ENCODE measurements around the gene ABHD1.

Gene ABHD1

GRCh38 chr2:27138111-27138510 lies 14.5 kb downstream of the ABHD1 start:
- no peak for DNase-seq

DNA sequence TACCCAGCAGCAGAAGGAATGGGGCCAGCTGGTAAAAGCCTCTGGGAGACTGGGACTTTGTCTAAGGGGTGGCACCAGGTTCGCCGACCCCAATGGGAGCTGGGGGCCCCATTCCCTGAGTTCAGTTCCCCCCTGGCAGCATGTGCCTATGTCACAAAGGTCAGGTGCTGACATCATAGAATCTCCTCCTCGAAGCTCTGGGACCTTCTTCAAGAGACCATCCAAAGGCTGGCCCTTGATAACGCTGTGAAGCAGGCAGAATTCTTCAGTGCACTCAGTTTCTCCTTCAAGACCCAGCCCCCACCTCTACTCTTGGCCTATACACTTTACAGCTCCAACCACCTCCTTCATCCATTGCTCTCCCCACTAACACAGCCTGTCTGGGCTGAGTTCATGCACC lies 15.7 kb downstream of the ABHD1 start, which contains the start of gene PRR30:
PRR30 (minus strand) TSS at position 101 of the 400 bp plus-strand sequence. CDS start 1,081 bp downstream, outside the sequence.
- no peak for DNase-seq

DNA sequence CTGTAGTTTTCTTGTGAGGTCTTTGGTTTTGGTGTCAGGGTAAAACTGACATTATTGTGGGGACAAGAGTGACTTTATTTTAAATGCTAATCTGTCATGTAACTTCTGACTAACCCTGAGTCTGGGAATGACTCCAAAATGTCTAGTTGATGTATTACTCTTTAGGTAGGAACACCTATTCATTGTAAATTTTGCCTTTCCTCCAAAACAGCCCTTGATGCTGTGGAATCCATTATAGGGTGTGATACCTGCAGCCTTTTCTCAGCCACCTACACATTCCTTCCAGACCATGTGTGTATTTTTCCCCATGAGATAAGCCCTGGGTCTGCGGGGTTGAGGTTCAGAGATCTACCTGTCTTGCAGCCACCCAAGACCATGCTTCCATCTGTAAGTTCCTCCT lies 19.7 kb downstream of the ABHD1 start:
- DNase-seq = no peak

DNA sequence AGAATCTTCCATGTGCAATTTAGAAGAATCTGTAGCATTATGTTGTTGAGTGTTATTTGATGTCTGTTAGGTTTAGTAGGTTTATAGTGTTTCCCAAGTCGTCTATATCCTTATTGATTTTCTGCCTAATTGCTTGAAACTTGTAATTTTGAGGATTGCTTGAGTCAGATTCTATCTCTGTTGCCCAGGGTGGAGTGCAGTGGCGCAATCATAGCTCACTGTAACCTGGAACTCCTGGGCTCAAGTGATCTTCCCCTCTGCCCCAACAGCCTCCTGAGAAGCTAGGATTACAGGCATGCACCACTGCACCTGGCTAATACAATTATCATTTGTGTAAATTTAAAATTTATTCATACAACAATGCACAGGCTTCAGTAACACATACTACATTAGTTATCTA lies 22.1 kb downstream of the ABHD1 start:
- no peak for DNase-seq

- no peak for DNase-seq
Measured at GRCh38 chr2:27147935-27148334, 24.3 kb downstream of the ABHD1 start.

DNA sequence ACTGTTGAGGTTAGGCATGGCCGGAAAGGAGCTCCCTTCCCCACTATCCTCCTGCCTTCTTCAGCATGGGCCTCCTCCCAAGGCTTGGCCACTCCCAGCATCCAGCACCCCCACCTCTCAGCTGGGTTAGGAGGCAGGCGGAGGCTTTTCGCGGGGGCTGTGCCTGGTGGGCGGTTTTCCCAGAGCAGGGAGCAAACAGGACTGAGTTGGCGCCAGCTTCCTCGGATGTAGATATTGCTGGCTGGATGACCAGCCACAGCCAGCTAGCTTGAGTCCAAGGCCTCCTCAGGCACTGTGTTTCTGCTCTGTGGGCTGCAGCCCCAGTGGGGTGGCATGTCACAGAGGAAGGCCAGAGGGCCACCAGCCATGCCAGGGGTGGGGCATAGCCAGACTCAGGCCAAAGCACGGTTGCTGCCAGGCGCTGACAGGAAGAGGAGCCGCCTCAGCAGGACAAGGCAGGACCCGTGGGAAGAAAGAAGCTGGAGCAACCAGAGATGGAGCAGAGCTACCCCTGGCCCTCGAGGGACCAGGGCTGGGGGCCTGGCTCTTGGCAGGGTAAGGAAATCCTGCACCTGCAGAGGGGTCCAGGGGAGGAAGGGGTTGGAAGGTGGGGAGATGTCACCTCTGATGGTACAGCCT lies 25.3 kb downstream of the ABHD1 start, which contains the start of gene TCF23:
TCF23 (plus strand) TSS at position 204 of the 639 bp plus-strand sequence; CDS start at position 334, 130 bp downstream.
- no peak for DNase-seq

DNA sequence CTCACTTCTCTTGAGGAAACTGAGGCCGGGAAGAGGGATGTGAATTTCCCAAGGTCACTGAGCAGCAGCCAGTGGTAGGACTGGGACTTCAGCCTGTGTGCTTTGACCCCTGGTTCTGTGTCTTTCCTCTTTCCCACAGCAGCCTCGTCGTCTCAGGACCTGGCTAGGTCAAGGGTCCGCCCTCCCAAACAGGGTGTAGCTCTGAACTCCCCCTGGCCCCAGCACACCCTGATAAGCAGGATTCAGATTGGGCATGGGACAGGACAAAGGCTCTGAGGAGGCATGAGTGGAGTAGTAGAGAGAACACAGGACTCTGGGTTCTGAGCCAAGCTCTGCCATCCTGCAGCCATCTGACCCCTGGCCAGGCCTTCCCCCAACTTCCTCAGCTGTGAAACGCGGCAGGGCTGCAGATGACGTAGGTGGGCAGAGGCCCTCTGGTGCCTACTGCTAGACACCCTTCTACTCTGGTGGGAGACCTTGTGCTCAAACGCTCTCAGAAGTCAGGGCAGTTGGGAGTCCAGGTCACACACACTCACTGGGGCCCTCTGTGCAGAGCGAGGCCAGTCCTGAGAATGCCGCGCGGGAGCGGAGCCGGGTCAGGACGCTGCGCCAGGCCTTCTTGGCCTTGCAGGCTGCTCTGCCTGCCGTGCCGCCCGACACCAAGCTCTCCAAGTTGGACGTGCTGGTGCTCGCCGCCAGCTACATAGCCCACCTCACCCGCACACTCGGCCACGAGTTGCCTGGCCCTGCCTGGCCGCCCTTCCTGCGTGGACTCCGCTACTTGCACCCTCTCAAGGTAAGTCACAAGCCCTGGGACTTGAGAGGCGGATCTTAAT lies 26.2 kb downstream of the ABHD1 start:
- DNase-seq = no peak

GRCh38 chr2:27150639-27151230 lies 27.1 kb downstream of the ABHD1 start:
- no peak for DNase-seq

GRCh38 chr2:27152102-27152795 lies 28.6 kb downstream of the ABHD1 start:
- DNase-seq = no peak

DNA sequence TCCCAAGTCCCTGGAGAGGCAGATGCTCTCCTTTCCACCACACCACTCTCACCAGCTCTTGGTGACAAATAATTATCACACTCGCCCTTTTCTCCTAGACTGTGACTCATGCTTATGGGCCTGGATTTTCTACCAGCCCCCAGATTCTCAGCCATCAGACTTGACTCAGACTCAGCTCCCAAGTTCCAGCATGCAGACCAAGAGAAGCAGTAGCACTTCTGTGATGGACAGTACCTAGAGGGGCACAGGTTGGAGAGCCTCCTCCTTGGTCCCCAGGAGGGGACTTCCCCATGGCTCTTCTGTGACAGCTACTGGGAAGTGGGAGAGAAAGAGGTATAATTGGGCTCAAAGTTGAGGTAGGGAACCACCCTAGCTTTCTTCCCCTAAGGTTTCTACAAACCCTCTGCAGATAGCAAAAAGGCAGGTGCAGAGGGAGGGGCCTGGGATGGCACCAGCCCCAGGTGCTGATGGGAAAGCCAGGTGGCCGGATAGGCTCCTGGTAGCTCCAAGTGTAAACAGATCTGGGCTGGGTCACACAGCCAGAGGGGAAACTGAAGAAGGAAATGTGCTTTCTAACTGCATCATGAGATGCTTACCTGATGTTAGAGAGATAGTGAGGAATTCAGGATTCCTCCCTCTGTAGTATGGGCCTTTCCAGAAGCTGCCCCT lies 29.3 kb downstream of the ABHD1 start:
- DNase-seq = no peak

- DNase-seq = no peak
Measured at GRCh38 chr2:27154488-27154887, 30.9 kb downstream of the ABHD1 start.

DNA sequence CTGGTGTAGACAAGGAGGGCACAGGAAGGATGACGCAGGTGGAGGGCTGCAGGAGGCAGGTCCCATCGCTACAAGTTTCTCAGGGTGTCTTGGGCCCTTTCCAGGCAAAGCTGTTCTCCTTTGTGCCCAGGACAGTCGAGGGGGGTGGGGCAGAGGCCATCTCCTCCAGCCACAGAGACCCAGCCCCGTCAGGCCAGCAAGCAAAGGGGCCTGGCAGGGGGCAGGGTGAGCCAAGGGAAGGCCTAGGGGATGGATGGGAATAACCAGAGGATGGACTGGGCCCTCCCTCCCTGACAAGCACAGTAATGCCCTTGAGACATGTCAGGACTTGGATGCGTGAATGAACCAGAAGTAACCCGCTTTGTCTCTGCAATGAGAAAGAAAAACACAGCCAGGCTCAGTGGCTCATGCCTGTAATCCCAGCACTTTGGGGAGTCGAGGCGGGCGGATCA lies 31.5 kb downstream of the ABHD1 start:
- DNase-seq = no peak

DNA sequence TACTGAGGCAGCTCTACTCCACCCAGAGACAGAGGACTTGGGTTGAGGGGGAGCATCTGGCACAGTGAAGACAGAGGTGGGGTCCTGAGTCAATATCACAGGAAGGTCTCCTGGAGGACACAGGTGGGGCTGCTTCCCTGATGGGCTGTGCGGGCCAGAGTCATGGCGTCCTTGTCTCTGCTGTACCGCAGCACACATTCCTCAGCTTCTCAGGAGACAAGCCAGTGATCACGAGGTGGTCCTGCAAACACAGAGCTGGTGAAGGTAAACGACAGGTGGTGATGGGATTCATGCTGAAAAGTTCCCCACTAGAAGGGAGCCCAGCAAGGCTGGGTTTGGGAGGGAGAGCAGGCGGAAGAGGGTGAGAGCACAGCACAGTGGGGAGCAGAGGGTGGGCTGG lies 34.9 kb downstream of the ABHD1 start:
- no peak for DNase-seq

DNA sequence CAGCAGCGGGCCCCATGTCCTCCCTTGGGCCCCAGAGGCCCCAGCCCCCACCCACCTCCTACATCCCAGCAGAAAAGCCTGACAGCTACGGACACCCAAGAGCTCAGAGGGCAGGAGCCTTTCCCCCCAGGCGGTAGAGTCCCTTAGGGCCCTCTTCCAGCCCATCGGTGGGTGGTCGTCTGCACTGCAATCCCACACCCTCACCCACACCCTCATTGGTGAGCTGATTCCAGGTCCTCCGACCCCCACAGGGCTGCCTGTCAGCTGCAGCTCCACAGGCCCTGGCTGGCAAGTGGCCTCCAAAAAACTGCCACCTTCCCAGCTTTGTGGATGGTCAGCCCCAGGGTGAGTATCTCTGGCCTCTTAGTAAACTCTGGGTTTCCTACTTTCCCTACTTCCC lies 35.7 kb downstream of the ABHD1 start:
- no peak for DNase-seq

- no peak for DNase-seq
Measured at GRCh38 chr2:27160191-27160590, 36.6 kb downstream of the ABHD1 start.

GRCh38 chr2:27162151-27163121 lies 38.8 kb downstream of the ABHD1 start:
- DNase-seq = no peak

GRCh38 chr2:27164960-27165763 lies 41.5 kb downstream of the ABHD1 start:
- DNase-seq = no peak

DNA sequence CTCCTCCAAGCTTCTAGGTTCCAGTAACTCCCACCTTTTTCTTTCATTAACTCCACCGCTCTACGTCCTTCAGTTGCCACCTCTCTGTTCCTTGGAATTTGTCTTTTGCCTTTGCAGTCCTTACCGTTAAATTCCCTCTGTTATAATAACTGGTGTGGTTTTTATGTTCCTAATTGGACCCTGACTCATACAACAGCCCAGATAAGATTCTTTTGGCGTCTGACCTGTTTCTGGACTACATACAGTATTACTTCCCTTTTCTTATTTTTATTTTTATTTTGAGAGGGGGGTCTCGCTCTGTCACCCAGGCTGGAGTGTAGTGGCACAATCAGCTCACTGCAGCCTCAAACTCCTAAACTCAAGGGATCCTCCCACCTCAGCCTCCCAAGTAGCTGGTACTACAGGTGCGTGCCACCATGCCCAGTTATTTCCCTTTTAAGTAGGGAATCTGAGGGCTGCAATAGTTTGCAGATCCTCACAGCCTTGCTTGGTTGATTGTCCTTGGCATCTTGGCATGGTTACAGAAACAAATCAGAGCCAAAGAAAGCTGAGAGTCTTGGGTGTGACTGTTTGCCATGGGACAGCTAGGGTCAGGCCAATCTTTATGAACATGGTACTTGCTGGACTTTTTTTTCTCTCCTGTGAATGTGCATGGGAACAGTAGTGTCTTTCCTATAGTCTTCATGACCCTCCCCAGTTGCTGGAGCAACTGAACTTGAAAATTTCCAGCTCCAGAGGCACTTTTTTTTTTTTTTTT lies 47.1 kb downstream of the ABHD1 start:
- no peak for DNase-seq

- no peak for DNase-seq
Measured at GRCh38 chr2:27171351-27171848, 47.8 kb downstream of the ABHD1 start.

Data from CD4-positive, alpha-beta T cell treated with Interleukin-21 for 1 hour (primary cell).